Measurements from ENCODE around the gene OBSCN. TPM values are rescaled to one million over a fixed set of nuclear protein-coding genes. Genes with fewer than 3 reads are reported as not detected.

The OBSCN gene
- total and polyA plus RNA-seq, 10 of the 15 experiments (the other 5 are each of a cell fraction or from before 2014, with no cell fraction given): 0.01 to 0.36 (median 0.08) TPM; not detected in 2

GRCh38 chr1:228190778-228191177, 17.1 kb upstream of the OBSCN start:
- ChIA-PET CTCF (no interaction called here), RAD21 (ENCODE audit: unreplicated experiment) (no interaction called here), POLR2A (no interaction called here), SMC1A (ENCODE audit: uncharacterized antibody, unreplicated experiment) (no interaction called here)
- H4K20me1 ChIP-seq (ENCODE audit: control insufficient read depth, insufficient read depth): no peaks in the 10 kb centered on the region
- no peaks in the 10 kb centered on the region for H3K36me3 ChIP-seq (ENCODE audit: control insufficient read depth in 2 of 2, insufficient read depth in 2 of 2, low read length in 1 of 2)
- H3K4me2 ChIP-seq (ENCODE audit: control insufficient read depth, insufficient read depth): no peak overlapping the region
- no peaks in the 10 kb centered on the region for H3K4me1 ChIP-seq (ENCODE audit: control insufficient read depth, insufficient read depth, low read length)
- ATAC-seq (no peak), DNase-seq (ENCODE audit: low read depth, low spot score) (no peak), FAIRE-seq (no peak)
- BruUV-seq (replicated peaks): no TSS peak
- in situ Hi-C loops (cut with MboI): no loop called here
- no peaks in the 10 kb centered on the region for H3K27me3 ChIP-seq (replicated peaks in 1 of 2; ENCODE audit: control insufficient read depth in 2 of 2, insufficient read depth in 2 of 2, low read length in 1 of 2)
- no peaks in the 10 kb centered on the region for H3K9me3 ChIP-seq (replicated peaks; ENCODE audit: control insufficient read depth, insufficient read depth, low read length)
- intact Hi-C loops (cut with micrococcal nuclease; ENCODE audit: unreplicated experiment): no loop called here
- H2AFZ ChIP-seq (ENCODE audit: control insufficient read depth, low read depth, low read length): no peak overlapping the region
- H3K4me3 ChIP-seq: no peak overlapping the region
- H3K9ac ChIP-seq (ENCODE audit: control insufficient read depth, insufficient read depth, low read length): no peak overlapping the region
- H3K27ac ChIP-seq (ENCODE audit: control insufficient read depth, insufficient read depth): no peak overlapping the region
- 50% methylated on average over 5 of the region's 5 CpGs for WGBS (ENCODE audit: insufficient coverage, insufficient replicate concordance, low lambda C conversion rate, missing lambda C conversion rate)
- H3K79me2 ChIP-seq (ENCODE audit: control insufficient read depth, insufficient read depth, low read length): no peaks in the 10 kb centered on the region
- TF ChIP-seq ZBTB11 (CRISPR knock-in tag; IDR thresholded peaks at IDR 0.05): no peak
- no peak for TF ChIP-seq CHD2 (IDR thresholded peaks at IDR 0.05; ENCODE audit: borderline replicate concordance, low read depth, low read length)
- TF ChIP-seq NRF1 (conservative IDR thresholded peaks at IDR 0.05; ENCODE audit: low read depth, low read length): no peak
- no peak for TF ChIP-seq ZNF217 (IDR thresholded peaks at IDR 0.05)
- TF ChIP-seq KDM1A (IDR thresholded peaks at IDR 0.05; ENCODE audit: borderline replicate concordance): no peak
- TF ChIP-seq POLR2AphosphoS2 (IDR thresholded peaks at IDR 0.05; ENCODE audit: low read depth, low read length): no peak
- TF ChIP-seq IKZF1 (conservative IDR thresholded peaks at IDR 0.05): no peak
- TF ChIP-seq, protein P1, sequence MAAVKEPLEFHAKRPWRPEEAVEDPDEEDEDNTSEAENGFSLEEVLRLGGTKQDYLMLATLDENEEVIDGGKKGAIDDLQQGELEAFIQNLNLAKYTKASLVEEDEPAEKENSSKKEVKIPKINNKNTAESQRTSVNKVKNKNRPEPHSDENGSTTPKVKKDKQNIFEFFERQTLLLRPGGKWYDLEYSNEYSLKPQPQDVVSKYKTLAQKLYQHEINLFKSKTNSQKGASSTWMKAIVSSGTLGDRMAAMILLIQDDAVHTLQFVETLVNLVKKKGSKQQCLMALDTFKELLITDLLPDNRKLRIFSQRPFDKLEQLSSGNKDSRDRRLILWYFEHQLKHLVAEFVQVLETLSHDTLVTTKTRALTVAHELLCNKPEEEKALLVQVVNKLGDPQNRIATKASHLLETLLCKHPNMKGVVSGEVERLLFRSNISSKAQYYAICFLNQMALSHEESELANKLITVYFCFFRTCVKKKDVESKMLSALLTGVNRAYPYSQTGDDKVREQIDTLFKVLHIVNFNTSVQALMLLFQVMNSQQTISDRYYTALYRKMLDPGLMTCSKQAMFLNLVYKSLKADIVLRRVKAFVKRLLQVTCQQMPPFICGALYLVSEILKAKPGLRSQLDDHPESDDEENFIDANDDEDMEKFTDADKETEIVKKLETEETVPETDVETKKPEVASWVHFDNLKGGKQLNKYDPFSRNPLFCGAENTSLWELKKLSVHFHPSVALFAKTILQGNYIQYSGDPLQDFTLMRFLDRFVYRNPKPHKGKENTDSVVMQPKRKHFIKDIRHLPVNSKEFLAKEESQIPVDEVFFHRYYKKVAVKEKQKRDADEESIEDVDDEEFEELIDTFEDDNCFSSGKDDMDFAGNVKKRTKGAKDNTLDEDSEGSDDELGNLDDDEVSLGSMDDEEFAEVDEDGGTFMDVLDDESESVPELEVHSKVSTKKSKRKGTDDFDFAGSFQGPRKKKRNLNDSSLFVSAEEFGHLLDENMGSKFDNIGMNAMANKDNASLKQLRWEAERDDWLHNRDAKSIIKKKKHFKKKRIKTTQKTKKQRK (IDR thresholded peaks at IDR 0.05; ENCODE audit: low read depth, low read length): no peak
- no peak for TF ChIP-seq FOS (IDR thresholded peaks at IDR 0.05; ENCODE audit: borderline replicate concordance, extremely low read depth, insufficient read length)
- TF ChIP-seq SMAD5 (IDR thresholded peaks at IDR 0.05; ENCODE audit: low read depth): no peak
- TF ChIP-seq ZNF384 (IDR thresholded peaks at IDR 0.05; ENCODE audit: borderline replicate concordance, low read depth, low read length): no peak
- TF ChIP-seq RCOR1 (conservative IDR thresholded peaks at IDR 0.05; ENCODE audit: low read depth, low read length): no peak
- TF ChIP-seq, protein P2, sequence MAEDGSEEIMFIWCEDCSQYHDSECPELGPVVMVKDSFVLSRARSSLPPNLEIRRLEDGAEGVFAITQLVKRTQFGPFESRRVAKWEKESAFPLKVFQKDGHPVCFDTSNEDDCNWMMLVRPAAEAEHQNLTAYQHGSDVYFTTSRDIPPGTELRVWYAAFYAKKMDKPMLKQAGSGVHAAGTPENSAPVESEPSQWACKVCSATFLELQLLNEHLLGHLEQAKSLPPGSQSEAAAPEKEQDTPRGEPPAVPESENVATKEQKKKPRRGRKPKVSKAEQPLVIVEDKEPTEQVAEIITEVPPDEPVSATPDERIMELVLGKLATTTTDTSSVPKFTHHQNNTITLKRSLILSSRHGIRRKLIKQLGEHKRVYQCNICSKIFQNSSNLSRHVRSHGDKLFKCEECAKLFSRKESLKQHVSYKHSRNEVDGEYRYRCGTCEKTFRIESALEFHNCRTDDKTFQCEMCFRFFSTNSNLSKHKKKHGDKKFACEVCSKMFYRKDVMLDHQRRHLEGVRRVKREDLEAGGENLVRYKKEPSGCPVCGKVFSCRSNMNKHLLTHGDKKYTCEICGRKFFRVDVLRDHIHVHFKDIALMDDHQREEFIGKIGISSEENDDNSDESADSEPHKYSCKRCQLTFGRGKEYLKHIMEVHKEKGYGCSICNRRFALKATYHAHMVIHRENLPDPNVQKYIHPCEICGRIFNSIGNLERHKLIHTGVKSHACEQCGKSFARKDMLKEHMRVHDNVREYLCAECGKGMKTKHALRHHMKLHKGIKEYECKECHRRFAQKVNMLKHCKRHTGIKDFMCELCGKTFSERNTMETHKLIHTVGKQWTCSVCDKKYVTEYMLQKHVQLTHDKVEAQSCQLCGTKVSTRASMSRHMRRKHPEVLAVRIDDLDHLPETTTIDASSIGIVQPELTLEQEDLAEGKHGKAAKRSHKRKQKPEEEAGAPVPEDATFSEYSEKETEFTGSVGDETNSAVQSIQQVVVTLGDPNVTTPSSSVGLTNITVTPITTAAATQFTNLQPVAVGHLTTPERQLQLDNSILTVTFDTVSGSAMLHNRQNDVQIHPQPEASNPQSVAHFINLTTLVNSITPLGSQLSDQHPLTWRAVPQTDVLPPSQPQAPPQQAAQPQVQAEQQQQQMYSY (CRISPR knock-in tag; IDR thresholded peaks at IDR 0.05): no peak
- TF ChIP-seq E2F4 (IDR thresholded peaks at IDR 0.05; ENCODE audit: low read depth, low read length): no peak
